ENCODE data around the gene C2orf76.

The C2orf76 gene

DNA sequence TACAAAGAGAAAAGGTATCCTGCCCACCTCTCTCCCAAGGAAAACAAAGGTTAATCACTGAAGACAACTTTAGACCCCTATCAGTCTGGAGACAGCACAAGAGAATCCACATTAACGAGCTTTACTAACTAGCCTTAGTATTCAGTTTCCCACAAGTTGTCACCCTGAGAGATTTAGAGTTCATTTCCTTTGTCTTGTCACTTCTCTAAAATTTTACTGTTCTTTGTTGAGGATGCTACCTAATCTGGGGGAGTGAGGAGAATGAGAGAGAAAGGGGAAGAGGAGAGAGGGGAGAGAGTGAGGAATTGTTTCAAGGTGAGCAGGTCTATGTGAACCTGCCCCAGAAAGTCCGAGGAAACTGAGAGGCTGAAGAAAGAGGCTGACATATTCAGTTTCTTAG, 28.4 kb downstream of the C2orf76 start:
- no peak for DNase-seq (ENCODE audit: low spot score)

DNA sequence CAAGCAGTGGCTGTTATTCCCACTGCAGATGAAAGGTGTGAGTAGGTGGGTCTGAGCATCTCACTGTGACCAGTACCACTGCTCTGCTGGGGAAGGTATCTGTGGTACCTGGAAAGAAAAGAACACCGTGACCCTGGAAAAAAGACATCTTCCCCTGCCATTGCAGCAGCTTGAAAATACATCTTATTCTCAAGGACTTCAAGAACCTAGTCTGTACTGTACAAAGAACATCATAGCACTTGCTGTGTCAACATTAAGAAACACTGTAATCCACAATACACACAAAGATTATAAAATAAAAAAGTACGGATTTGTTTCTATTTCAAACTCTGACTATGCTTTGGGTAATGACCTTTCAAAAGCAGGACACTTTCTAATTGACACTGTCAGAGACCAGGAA, 28.9 kb downstream of the C2orf76 start:
- no peak for DNase-seq (ENCODE audit: low spot score)

DNA sequence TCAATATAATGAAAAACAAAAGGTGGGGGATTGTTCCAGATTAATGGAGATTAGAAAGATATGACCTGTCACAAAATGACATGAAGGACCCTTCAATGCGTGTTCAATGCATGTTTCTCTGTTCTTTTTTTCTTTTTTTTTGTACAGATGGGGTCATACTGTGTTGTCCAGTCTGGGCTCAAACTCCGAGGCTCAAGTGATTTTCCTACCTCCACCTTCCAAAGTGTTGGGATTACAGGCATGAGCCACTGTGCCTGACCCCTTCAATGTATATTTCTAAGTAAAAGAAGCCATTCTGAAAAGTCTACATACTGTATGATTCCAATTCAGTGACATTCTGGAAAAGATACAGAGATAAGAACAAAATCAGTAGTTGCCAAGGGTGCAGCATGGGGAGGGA, 32.8 kb downstream of the C2orf76 start:
- no peak for DNase-seq (ENCODE audit: low spot score)

DNA sequence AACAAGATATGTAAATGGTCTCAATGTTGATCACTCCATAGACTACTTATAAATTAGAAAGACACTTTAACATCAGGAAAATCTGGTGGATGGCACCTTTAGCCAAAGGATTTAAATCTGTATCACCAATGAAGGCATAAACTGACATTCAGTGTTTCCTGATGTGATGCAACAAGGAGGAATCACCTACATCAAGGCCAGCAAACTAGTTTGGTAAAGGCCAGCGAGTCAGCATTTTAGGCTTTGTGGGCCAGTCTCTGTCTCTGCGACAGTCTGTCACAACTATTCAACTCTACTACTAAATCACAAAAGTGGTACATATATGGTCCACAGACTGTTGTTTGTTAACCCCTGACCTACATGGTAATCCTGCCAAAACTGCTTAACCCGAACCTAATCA, 33.3 kb downstream of the C2orf76 start:
- DNase-seq (ENCODE audit: low spot score), result no peak

DNA sequence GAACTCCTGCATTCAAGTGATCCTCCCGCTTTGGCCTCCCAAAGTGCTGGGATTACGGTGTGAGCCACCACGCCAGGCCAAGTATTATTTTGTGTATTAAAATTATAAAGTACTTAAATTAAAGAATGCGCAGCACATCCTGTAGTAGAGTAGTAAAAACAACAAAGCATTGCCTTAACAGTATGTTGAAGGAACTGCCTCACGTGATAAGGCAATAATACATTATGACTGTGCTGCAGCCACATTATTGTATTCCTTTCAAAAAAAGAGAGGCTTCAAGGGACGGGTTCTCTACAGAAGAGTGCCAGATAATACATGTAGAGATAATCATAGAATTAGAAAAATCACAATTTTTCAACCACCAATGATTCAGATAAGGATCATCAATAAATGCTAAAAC, 33.7 kb downstream of the C2orf76 start:
- no peak for DNase-seq (ENCODE audit: low spot score)

DNA sequence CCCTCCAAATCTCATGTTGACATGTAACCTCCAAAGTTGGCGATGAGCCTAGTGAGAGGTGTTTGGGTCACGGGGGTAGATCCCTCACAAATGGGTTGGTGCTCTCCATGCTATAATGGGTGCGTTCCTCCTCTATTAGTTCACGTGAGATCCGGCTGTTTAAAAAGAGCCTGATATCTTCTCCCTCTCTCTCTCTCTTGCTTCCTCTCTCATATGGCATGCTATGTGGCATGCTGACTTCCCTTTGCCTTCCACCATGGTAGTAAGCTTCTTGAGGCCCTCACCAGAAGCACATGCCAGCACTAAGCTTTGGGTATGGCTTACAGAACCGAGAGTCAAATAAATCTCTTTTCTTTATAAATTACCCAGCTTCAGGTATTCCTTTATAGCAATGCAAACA, 39.2 kb downstream of the C2orf76 start:
- no peak for DNase-seq (ENCODE audit: low spot score)

DNA sequence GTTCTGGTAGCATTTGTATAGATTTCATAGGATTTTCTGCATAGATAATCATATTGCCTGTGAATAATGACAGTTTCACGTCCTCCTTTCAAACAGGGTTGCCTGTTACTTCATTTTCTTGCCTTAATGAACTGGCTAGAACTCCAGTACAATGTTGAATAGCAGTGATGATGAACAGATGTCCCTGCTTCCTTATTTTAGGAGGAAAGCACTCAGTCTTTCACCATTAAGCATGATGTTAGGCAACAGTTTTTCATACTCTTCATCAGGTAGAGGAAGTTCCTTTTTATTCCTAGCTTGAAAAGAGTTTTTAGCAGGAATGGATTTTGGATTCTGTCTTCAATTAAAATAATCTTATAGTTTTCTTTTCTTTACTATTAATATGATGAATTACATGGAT, 39.7 kb downstream of the C2orf76 start:
- no peak for DNase-seq (ENCODE audit: low spot score)

DNA sequence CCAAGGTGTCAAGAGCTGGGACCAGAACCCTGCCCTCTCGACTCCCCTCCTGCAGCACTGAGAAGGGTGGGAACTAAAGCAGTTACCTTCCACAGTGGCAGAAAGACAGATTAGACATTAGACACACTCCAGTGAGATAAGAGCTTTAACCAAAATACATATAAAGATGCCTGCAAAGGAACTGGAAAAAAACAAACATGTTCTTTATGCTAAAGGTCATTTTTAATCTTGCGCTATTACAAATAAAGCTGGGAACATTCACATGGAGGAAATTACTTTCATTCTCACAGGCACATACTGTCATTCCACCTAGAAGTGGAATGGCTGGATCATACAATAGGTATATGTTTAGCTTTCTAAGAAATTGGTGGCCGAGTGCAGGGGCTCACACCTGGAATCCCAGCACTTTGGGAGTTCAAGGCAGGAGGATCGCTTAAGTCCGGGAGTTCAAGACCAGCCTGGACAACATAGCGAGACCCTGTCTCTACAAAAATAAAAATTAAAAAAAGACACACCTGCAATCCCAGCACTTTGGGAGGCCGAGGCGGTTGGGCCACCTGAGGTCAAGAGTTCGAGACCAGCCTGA, 41.9 kb downstream of the C2orf76 start:
- no peak for DNase-seq (ENCODE audit: low spot score)

DNA sequence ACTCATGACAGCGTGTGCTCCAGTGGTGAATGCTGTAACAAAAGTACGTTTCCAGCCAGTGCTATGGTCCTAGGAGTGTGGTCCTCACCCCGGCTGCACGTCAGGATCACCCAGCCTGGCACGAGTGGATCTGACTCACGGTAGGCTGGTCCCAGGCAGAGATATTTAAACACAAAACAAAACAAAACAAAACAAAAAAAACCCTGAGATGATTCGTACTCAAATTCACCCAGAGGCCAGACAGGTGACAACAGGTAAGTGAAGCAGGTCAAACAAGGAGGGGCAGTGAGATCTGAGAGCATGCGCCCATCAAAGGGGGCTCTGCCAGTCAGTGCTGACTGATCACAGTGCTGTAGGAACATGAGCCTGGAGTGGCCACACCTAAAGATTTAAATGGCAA, 43.2 kb downstream of the C2orf76 start:
- no peak for DNase-seq (ENCODE audit: low spot score)

DNA sequence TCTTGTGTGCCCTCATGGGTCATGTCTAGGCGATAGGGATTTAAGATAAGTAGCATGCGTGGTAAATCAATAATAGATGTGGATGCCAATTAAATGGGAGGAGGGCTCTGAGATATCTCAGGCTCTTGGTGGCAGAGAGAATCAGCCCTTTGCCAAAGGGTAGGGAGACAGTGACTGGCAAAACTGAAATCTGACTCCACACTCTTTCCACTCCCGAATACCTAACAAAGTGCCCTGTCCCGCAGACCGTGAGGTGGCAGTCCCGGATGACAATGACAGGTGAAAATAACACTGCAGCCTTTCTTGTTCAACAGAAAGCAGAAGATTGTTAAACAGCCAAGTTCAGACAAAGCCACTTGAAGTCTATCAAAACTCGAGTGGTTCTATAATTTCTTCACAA, 47.0 kb downstream of the C2orf76 start:
- no peak for DNase-seq (ENCODE audit: low spot score)

DNA sequence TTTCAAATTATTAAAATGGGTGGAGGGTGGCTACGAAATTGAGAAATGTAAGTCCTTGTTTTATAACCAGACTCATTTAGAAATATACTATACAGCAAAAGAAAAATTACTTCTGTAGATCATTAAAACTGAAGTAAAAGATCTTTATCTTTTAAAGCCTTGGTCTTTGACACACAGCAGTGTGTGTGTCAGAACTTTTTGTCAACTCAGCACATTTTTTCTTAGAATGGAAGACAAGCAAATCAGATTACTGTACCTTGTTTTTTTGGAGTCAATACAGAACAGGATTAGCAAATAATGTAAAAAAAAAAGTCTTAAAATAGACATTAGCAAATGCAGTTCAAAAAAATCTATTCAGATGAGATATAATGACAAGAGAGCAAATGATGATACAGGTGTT, 49.1 kb downstream of the C2orf76 start:
- no peak for DNase-seq (ENCODE audit: low spot score)

DNA sequence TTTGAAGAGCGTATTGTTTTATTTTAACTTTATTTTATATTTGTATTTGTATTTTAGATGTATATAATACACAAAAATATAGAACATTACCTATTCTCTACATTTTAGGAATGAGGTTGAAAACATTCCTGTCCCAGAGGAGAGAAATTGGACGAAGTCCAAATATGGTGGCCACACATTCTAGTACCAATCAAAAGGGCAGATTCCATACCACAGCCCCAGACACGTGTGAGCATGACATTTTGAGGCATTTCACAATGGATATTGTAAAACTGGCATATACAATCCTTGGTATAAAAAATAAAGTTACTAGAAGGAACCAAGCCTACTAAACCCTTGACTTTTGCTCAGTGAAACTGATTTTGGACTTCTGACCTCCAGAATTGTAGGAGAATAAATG, 50.6 kb downstream of the C2orf76 start:
- no peak for DNase-seq (ENCODE audit: low spot score)

DNA sequence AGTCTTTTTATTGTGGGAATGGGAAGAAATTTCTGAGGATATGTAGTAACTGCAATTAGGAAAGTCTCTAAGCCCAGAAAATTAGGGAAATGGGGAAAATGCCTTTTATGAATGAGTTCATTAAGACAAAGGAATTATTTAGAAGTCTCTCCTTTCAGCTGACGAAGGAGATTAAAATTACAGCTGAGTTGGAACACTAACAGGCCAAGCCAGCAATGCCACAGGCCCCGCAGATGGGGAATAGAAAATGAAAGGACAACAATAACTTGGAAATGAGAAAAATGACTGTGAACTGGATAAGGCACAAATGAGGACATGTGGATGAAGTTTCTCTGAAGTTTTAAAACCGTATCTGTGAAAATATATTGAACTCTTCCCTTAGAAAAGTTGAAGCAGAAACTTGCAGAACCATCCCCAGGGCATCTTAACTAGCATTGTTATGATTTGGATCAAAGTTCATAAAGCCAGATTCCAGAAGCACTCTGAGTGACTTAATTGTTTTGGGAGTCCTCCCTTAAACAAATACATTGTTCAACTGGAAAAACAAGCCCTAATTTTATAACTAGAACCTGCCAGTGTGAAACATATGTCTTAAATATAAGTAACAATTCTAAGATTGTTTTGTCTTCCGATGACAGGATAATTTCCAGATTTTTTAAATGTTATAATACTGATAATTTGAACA, 51.3 kb downstream of the C2orf76 start:
- no peak for DNase-seq (ENCODE audit: low spot score)

DNA sequence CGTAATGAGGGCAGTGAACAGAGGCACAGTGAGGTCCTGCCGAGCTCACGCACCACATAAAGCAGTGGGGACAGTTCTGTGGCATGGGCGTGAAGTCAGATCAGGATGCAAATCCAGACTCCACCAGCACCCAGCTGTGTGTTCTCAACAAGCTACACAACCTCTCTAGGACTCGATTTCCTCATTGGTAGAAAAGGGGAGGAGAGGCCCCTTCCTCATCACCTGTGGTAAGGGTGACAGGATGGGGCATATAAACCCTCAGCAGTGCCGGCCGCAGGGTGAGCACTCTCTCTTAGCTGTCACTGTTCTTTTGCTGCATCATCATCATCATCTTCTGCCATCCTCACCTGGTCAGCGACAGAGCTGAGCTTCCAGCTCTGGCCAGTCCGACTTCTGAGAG, 54.8 kb downstream of the C2orf76 start:
- no peak for DNase-seq (ENCODE audit: low spot score)

DNA sequence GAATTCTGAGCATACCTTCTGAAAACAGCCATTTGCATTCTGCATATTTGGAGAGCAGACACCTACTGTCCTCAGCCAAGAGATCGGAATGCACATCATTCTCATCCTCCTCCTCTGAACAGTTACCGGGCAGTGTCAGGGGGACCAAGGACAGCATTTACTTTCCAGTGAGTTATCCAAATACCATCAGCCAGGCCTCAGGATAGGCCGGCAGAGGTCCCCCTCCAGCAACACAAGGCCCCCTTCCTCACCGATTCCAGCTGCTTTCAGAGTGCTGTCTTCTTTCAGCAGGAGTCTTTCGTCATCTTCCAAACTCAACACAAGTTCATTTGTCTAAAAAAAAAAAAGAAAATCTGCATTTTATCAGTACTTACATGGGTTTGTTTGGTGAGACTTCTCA, 55.3 kb downstream of the C2orf76 start:
- DNase-seq (ENCODE audit: low spot score), result no peak

DNA sequence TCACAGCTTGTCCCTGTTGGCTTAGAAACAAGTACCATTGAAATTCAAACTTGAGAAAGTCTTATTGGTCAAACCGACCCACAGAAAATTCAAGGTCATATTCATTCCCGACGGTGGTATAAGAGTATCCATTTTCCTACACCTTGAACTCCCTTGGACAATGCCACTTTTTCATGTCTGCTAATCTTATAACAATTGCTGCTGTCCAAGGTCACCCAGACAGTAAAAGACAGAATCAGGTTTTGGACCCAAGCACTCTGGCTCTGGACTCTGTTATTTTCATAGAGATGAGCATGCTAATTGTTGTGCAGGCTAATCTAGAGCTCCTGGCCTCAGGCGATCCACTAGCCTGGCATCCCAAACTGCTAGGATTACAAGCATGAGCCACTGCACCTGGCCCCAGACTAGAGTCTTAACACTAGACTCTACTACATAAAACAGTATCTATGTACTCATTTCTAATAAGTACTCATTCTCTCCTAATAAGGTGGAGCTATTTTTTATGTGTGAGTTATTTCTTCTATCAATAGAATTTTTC, 57.8 kb downstream of the C2orf76 start:
- no peak for DNase-seq (ENCODE audit: low spot score)

DNA sequence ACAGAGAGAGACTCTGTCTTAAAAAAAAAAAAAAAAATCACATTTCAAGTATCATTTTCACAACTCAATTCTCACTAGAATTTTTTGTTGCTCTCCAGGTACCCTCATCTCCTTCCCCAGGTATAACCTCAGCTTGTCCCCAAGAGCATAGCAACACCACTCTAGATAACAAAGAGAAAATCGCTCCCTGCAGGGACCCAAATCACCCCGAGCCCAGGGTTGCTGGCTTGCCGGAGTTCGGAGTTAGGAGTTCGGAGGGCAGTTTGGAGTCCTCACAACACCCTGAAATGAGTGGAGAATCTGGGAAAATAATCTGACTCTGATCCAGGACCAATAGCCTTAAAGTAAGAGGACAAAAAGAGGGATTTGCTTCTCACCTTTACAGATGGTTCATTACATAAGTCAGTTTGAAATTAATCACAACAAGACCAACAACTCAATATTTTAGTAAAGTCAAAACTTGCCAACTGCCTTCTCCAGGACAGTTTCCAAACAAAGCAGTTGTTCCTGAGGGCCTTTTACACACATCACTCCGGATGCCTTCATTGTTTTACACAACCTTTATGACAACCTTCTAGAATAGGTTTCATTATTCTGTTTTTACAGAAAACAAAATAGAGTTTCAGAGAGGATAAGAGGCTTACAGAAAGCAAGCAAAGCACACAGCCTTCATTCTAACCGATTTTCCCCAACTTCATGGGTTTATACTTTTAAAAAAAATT, 59.1 kb downstream of the C2orf76 start:
- DNase-seq (ENCODE audit: low spot score), result no peak

DNA sequence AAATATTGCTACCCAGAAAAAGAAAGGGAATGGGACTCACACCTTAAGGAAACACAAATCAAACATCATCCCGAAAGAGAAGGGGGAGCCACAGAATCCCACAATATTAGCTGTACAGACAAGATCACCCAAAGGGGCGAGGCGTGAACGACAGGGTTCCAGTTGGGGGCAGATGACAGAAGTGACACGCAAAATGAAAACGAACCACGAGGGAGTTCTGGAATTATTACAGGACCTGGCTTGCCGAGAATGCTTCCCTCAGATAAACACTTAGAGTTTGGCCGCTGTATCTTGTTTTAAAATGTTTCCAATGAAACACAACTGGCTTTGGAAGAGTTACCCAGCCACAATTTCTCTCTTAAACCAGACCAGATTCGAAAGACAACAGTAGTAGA, 60.4 kb downstream of the C2orf76 start:
- DNase-seq (ENCODE audit: low spot score), result no peak

DNA sequence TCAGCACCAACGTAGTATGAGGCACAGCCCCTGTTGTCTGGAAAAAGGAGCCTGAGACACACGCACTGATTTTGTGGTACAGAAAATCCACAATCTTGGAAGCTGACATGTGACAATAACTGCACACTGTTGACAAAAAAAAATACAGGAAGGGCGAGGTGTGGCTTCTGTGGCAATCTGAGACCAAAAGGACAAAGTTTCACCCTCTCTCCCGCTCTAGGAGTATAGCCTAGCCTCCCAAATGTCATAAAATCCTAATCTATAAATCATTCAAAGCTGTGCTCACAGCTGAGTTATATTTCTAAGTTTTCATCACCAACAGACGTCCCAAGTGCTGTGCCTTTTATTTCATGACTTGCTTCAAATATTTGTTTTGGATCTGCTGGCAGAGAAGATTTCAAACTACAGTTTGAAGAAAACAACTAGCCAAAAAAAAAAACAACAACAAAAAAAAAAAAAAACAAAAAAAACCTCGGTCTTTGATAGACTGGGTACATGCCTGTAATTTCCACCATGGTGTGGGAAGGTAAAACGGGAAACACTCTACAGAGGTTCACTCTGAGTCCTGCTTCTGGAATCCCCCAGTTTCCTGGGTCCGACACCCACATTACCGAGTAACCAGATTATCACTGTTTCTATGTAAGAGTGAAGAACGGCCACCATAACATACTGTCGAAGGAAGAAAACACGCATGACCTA, 61.0 kb downstream of the C2orf76 start:
- no peak for DNase-seq (ENCODE audit: low spot score)

DNA sequence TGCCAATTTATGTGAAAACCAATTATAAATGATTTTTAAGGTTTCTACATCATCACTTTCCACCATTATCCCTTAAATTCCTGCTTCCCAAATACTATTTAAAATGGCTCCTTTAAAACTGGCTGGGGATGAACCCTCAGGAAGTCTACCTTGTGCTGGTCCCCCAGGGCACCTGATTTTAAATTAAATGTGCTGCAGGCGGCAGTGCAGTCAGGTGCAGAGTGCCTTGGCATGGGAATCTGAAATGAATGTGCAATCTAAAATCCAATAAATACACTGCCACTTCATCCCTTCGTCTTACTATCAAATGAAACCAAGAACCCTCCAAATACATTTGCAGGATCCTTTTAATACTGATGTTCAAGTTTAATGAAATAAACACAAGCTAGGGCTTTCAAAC, 61.8 kb downstream of the C2orf76 start:
- no peak for DNase-seq (ENCODE audit: low spot score)

DNA sequence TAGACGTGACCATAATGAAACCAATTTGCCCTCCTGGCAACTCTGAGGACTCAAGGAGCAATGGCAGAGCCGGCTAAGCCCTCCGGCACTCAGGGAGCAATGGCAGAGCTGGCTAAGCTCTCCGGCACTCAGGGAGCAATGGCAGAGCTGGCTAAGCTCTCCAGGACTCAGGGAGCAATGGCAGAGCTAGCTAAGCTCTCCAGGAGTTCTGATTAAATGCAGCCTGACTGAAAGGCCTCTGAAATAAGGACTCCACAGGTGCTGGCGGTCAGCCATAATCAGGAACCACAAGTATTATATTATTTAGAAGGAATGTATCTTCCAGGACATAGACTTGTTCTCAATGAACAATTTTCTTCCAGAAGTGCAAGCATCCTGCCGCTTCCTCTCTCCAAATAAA, 65.2 kb downstream of the C2orf76 start:
- DNase-seq (ENCODE audit: low spot score), result no peak

DNA sequence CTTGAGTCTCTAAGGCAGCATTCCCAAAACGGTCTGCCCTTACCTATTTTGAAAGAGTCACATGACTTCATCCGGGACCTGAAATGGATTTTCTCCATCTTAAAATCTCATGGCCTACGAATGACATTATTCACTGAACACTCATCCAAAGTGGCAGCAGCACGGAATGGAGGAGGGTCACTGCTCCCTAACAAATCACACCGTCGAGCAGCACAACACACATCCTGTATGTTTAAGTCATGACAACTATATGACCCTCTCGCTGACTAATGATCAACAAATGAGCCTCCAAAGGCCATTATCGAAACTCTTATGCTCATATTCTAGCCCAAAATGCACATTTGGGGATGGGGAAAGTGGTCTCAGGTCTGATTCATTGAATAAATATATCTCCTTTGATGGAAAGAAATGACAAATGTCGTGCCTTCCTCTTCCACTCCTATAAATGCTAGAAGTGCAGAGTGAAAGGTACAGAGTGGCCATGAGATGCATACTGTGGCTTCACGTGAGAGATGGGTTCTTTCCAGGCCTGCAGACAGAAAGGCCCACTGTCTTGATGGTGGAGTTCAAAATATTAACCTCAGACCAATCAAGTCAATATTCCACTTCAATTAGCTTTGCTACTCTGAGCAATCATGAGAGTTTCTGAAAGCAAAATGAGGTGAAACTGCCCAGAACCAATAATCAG, 70.8 kb downstream of the C2orf76 start:
- no peak for DNase-seq (ENCODE audit: low spot score)

All from left forelimb (tissue), 1 donor.